Effector CD4-positive, alpha-beta T cell (primary cell): ENCODE data around the gene AQP12A.

Source experiments
- DNase-seq: peaks from one replicate; pipeline ENCODE4 v3.0.0-alpha.2; 2020

AQP12A gene

DNA sequence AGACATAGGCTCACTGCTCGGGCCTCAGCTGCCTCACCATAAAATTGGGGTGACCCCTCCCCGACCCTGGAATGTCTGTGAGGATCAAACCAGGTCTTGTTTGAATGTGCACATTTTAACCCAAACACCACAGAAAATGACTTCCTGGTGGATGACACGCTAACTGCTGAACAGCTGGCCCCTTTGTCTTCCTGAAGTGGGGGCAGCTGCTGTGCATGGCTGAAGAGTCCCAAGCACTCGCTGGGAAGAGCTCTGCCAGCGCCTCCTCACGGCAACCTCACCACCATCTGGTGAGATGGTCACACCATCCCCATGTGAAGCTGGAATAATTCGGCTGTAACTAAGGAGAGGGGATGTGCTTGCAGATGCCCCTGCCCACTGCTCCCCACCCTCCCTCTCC is 34.0 kb downstream of the AQP12A start:
- DNase-seq: no peak

DNA sequence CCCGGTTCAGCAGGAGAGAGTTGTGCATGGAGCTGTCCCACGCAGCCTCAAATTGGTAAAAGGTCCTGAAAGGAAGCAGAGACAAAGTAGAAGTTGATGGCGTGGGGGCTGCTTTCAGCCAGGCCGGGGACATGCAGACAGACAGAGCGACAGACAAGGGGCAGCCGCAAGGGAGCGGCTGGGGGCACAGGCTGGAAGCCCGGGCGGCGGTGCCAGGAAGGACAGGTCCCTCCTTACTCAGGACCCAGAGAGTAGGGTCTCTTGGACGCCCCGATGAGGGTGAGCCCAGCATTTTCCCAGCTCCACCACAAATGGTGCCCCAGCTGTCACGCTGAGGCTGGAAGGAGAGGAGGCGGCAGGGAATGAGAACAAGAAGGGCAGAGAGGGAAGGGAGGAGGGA is 35.2 kb downstream of the AQP12A start:
- no peak for DNase-seq

DNA sequence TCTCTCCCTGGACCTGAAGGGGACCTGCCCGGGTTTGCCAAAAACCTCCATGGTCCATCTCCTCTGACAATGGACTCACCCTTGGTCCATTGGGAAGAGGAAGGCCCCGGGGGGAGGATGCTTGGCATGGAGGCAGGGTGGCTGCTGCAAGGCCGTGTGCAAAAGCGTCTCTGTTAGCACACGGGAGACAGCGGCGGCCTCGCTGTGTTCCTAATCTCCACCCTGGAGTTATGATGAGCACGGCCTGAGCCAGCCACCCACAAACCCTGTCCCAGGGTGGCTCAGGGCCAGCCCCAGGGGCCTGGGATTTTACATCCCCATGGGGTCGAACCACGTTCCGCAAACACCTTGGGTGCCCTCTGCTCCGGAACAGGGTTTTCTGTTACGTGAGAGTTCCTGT is 35.8 kb downstream of the AQP12A start:
- no peak for DNase-seq

DNA sequence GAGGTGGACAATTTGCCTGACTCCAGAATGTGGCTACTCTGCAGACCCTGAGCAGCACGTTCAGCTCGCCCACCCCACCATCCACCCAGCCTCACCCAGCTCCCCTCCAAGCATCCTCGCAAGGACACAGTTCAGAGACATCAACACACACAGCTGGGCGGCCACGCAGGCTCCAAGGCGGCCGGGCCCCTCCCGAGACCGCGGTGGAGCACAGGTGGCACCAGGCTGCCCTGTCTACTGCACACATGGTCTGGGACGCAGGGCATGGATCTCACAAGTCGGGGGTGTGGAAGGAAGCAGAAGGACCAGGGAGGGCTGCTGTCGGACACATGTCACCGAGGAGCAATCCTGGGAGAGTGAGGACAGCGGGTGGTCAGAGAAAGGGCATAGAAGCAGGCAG is 36.2 kb downstream of the AQP12A start:
- no peak for DNase-seq

DNA sequence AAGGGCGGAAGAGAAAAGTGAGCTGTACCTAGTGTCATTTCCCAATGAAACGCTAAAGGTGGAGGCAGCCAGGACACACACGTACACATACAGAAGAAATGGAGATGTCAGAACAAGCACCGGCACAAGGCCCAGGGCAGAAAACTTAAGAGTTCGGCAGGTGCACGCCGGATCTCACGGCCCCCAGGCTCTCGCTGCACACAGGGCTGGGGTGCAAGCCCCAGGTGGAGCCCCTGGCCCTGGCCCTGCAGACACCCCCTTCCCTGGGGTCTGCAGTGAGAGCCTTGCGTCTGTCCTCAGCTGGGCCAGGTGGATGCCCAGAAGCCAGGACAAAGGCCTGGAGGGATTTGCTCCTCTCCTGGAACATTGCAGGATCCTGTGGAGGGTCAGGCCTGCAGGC is 36.7 kb downstream of the AQP12A start:
- no peak for DNase-seq

DNA sequence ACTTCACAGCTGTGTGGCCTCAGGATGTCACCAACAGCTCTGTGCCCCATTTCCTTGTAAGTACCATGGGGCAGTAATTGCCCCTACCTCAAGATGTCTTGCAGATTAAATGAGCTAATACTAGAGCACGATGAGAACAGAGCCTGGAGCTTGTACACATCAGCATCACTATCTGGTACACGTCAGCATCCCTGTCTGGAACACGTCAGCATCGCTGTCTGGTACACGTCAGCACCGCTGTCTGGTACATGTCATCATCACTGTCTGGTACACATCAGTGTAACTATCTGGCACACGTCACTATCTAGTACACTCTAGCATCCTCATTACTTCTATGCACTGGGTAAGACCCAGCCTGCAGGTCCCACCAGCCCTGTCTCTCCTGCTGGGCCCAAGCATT is 37.2 kb downstream of the AQP12A start:
- DNase-seq: no peak

DNA sequence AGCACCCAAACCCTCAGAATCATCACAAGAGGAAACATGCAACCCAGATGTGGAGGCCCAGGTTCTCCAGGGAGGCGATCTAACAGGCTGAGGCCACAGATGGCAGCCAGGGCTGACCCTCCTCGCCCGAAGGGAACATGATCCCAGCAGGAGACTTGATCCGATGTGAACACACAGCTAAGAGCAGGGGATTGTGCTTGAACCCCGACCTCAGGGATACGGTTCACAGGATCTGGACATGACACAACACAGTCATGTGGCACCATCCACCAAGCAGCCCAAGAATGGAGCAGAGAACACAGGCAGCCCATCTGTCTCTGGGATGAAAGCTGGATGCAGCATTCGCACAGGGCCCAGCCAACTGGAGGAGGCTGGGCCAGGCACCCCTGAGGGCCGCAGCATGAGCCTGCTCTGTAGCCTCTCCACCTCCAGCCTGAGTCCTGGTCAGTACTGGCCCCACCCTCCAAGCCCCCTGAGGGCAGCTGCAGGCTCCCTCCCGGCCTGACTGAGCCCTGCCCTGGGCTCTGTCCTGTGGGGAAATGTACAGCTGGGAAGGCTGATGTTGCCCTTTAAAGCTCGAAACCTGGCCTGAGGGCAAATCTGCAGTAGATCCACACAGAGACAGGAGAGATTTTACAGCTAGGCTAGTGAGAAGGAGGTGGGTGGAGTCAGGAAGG is 39.0 kb downstream of the AQP12A start:
- no peak for DNase-seq

DNA sequence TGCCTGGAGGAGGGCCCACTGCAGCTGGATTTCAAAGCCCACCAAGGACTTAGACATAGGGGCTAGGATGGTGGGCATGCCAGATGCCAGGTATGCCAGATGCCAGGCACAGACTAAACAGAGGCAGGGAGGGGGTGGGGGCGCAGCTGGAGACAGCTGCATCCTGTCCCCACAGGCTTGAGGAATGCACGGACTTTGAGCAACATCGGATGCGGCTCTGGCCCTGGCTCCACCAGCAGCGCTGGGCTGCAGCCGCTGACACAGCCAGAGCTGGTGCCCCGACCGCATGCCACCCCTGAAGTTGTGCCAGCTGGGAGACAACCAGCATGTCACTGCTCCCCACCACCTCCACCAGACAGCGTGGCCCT is 39.5 kb downstream of the AQP12A start:
- DNase-seq: no peak

DNA sequence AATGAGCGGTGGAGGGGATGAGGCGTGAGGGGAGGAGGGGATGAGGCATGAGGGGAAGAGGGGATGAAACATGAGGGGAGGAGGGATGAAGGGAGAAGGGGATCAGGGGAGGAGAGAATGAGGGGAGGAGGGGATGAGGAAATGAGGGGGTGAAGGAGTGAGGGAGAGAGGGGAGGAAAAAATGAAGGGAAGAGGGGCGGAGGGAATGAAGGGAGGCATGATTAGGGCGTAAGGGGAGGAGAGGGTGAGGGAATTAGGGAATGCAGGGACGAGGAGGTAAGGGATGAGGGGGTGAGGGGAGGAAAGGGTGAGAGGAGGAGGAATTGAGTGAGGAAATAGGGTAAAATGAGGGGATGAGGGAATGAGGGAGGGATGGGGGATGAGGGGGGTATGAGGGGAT is 40.5 kb downstream of the AQP12A start:
- no peak for DNase-seq

DNA sequence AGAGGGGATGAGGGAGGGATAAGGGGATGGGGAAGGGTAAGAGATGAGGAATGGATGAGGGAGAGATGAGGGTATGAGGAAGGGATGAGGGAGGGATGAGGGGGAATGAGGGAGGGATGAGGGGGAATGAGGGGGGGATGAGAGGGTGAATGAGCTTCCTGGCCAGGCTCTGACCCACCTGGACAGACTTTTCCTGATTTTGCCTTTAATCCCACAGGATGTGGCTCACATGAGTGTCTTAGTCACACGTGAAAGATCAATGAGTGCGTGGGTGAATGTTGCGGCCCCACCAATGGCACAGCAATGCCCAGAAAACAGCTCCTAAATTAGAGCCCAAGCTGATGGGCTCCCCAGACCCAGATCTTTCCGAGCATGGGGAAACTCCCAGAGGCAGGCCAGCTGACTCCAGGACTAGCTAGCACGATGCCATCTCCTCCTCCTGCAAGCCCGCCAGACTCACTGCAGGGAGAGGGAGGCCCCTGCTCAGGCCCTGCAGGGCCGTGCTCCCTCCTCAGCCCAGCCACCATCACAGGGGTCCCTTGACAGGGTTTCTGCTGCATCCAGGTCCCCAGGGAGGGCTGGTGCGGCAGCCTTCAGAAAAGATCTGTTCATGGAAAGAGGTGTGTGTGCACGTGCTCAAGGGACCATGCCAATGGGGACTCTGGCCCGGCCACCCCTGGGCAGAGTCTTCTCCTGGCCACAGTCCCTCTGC is 41.4 kb downstream of the AQP12A start:
- DNase-seq: no peak

DNA sequence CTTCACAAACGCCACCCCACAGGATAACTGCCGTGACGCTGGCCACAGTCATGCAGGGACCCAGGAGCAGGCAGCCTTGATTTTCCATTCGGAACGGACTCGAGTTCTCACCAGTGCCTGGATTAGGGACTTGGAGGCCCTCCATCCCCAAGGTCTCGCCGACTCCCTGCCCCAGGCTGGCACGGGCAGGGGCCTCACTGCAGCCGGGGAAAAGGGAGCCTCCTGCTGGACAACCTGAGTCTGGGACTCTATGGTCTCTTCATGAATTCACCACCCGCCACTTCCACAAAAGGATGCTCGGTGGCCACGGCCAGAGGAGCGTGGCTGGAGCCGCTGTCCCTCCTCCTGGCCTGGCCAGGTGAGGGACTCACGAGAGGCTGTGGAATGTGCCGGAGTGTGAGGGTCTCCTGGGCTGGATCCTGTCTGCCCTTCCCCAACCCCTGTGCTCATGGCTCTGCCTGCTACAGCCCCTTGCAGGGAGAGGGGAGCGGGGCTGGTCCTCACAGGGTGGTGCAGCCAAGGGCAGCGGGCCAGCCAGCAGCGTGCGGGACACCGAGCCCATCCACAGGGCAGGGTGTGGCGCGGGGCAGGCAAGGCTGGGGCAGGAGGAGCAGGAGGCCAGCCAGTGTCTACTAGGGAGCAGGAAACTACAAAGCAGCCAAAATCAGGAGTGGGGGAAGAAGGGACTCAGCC is 42.3 kb downstream of the AQP12A start:
- DNase-seq: no peak

DNA sequence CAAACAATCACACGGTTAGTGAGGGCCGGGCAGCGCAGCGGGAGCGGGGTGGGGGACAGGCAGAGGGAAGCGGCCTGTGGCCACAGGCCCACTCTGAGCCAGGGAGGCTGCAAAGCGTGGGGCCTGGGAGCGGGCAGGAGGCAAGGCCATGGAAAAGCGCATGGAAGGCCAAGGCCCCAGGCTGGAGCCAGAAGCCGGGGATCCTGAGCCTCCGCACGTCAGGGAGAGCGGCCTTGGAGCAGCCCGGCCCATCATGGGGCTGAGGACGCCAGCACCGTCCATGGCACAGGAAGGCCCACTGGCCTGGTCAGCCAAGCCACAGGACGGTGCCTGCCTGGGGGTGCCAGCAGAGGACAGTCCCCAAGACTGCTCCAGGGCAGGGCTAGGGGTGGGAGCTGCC is 43.1 kb downstream of the AQP12A start:
- DNase-seq: no peak

DNA sequence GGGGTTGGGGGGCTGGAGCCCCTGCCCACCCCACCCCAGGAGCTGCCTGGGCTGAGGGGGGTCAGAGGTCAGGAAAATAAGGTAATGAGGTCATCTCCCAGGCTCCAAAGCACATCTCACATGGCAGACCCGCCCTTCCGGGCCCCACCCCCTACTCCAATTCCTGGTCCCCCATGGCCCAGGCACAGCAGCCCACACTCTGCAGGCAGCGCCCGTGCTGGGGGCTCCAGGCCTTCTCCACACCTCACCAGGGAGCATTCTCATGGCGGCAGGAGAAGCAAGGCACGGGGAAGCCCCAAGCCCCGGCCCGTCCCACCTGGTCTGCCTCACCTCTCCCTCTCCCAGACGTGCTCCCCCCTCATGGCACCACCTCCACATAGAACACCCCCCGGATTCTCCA is 43.8 kb downstream of the AQP12A start:
- DNase-seq: no peak

DNA sequence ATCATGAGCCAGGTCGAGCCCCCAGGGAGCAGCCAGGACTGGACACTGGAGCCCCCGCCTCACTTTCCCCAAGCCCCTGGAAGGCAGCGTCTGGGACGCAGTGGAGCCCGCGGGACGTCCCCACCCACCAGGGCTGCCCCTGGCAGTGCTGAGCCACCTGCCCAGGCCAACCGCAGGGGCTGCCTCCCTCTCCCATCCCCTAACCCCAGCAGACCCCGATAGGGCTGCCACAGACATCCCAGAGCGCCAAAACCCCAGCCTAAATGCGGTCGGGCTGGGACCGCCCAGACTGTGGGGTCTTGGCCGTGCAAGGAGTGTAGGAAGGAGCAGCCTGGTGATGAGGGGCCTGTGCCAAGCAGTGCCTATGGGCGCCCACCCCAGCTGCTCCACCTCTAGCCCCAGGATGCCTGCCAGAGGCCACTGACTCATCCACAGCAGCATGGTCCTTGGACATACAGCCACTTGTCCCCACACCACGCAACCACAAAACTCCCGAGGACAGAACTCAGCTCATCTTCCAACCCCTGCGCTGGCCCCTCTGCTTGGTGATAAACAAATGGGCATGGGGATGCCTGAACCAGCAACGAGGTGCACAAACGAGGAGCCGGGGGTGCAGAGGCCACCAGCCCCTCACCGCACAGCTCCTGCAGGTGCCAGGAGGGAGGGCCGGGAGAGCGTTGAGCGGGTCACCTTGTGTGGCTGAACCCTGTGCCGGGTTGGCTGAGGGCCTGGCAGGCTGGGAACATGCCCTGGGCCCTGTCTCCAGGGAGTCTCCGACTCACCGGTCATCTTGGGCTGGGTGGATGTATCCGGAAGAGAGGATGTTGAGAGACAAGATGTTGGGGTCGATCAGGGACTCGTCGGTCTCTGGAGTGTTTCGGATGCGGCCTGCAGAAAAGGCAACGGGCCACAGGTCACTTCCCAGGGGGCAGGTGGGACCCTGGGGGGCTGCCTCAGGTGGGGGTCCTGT is 44.9 kb downstream of the AQP12A start:
- DNase-seq: no peak

DNA sequence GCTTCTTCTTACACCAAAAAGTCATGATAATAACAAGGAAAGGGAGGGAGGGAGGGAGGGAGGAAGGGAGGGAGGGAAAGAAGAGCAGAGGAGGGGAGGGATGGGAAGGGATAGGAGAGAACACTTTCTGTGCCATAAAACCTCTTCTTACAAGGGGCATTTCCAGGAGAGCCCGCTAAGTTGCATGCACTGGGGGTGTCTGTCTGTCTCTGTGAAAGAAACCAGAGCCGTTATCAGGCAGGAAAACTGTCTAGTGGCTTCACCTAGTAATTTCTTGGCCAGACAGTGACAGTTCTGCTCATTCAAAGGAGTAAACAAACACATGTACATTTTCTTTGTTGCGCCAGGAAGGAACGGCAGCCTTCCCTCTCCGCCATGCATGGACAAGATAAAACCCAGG is 45.8 kb downstream of the AQP12A start:
- no peak for DNase-seq

DNA sequence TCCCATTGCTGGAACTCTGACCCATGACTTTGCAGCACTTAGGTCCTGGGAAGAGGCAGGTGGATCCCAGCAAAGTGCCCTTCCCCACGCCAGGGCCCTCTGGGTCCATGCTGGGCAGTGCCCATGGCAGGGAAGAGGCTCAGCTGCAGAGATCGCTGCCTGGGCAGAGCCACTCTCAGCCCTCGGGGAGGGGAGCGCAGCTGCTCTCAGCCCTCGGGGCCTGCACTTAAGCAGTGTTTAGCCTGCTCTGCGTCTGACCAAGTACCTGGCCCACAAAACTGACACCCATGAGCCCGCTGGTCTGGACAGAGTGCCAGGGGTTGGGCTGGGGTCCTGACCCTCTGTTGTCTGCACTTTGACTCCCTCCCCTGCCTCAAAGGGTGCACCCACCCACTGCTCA is 46.3 kb downstream of the AQP12A start:
- no peak for DNase-seq

DNA sequence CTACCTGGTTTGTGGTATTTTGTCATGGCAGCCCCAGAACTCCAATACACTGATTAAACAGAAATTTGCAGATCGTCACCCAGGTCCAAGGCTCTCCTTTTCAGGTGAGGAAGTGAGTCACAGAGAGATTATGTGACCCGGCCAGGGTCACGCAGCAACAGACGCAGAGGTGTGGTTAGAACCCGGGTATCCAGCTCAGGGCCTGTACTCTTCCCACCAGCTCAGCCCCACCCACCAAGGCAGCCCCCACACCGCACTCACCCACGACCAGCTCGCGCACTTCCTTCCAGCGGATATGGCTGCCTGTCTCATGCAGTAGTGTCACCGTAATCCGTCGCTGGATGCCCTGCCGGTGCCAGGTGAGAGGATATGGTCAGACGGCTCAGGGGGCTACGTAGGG is 48.1 kb downstream of the AQP12A start:
- DNase-seq: no peak

DNA sequence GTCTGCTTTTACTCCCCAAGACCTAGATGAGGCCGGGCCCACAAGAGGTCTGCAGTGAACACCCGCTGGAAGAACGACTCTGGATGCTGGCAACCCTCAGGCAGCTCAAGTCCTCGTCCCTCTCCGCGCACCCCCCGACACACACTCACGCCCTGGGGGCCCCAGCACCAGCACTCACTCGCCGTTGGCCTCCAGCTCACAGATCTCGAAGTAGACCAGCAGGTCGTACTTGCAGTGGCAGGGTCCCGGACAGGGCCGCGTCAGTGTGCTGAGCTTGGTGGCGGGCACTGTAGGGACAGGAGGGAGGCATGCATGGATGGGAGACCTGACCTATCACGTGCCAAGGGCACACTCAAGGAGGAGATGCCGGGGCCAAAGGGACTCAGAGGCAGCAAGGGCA is 49.4 kb downstream of the AQP12A start:
- DNase-seq: no peak

DNA sequence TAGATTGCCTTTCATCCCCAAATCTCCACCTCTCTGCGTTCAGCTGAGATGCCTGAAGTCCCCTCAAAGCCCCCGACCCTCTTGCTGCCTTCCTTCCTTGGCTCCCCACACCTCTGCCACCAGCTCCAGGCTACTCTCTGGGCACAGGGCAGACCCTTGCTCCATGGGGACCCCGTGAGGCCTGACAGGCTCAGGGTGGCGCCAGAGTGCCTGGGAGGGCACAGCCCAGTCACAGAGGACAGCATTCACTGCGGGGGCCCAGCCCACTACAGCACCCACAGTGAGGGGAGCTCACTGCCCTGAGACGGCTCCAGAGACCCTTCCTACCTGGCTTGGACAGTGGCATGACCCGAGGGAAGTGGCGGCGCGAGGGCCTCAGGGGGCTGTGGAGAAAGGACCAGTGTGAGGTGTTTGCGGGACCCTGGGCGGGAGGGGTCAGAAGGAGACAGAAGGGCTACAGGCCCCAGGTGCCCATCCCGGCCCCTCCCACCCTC is 51.0 kb downstream of the AQP12A start:
- DNase-seq: no peak

DNA sequence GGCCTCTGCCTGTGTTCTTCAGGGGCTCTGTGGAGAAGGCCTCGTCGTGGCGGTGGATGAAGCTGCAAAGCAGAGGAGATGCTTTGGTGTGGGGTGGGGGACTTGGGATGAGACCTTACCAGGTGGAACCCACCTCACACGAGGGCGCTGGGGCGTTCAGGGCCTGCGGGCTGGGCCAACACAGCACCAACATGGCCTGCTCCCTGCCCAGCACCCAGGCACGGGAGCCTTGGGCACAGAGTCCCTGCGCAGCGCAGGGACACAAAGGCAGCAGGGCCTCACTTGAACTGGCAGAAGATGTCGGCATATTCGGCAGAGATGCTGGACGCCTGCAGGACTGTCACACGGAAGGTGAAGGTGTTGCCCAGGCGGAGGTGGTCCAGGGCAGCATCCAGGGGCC is 53.8 kb downstream of the AQP12A start:
- no peak for DNase-seq

DNA sequence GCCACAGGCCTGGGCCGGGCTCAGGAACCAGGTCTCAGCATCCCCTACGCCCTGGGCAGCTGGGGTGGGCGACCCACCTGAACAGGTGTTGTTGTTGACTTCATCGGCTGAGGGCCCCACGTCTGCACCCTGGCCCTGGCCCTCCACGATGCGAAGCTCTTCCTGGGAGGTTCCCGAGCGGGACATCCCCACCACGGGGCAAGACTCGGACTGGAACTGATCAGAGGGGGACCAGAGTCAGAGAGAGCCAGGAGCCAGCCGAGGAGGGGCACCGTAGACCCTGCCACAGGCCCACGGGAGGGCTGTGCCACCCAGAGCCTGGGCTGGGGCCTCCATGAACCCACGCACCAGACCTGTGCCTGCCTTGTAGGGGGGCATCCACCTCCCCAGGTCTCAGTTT is 54.3 kb downstream of the AQP12A start:
- DNase-seq: no peak

DNA sequence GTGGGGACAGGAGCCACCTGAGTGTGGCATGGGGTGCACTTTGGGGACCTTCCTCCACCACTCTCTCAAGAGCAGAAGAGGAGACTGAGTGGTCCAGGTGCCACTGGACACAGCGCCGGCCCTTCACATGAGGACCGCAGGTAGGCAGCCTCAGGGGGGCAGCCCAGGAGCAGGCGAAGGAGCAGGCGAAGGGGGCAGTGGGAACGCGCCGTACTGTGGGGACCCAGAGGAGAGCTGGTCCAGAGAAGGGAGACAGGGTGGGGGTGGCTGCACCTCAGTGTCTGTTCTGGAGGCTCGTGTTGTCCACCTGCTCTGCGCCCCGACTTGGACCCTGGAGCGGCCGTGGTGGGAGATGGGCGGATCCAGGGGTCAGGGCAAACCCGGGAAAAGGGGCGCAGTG is 55.0 kb downstream of the AQP12A start:
- no peak for DNase-seq

DNA sequence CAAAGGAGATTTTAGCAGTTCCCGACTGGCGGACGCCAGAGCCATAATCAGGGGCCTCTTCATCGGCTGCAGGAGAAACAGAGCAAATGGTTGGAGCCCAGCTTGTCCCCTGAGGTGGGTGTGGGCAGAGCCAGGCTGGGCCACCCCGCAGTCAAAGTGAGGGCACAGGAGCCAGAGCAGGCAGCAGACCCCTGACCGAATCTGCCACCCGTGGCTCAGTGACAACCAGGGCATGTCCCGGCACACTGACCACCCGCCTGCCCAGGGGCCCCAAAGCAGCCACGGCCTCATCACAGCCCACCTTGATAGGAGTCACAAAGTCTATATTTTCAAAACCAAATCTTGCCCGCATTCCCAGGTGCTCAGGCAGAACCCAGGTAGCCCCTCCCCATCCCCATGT is 55.6 kb downstream of the AQP12A start:
- no peak for DNase-seq
